ENCODE results near the gene UBL5. TPM values are rescaled to one million over a fixed set of nuclear protein-coding genes. Genes with fewer than 3 reads are reported as not detected.

UBL5 gene
- total RNA-seq, 1 donor from 2014 or later, result 181 TPM

Other genes with a start within 250 kb of the UBL5 start
- gene ZNF121, start 243.4 kb upstream of the UBL5 start, total RNA-seq, result 35.5 and 47.3 TPM in 2 replicates
- 22.8 and 41.3 TPM in 2 replicates for gene ZNF561, start 206.7 kb upstream of the UBL5 start, total RNA-seq
- 19.3 and 40.5 TPM in 2 replicates for gene ZNF562, start 152.8 kb upstream of the UBL5 start, total RNA-seq
- gene ZNF846, start 59.2 kb upstream of the UBL5 start, total RNA-seq, result 5.4 and 6.7 TPM in 2 replicates
- 9.8 and 10.4 TPM in 2 replicates for gene FBXL12, start 8.8 kb upstream of the UBL5 start, total RNA-seq
- gene PIN1, start 7.4 kb downstream of the UBL5 start, total RNA-seq, result 122 and 123 TPM in 2 replicates
- gene OLFM2, start 108.6 kb downstream of the UBL5 start, total RNA-seq, result 0.40 and 0.71 TPM in 2 replicates
- gene COL5A3, start 182.6 kb downstream of the UBL5 start, total RNA-seq, result not detected in 2 replicates
- gene RDH8, start 185.6 kb downstream of the UBL5 start, total RNA-seq, result not detected in 2 replicates

Measured in pulmonary artery endothelial cell (primary cell).